HepG2 (cell line): ENCODE measurements around the gene OXLD1. TPM values are rescaled to one million over a fixed set of nuclear protein-coding genes. Genes with fewer than 3 reads are reported as not detected.

Experiments
- ATAC-seq: fragments of 200-7000 bp; cut with Tn5 transposase; 3 replicates; pipeline ENCODE4 v1.9.1; 2020; ENCODE audit warnings: mild to moderate bottlenecking, moderate library complexity
- BruUV-seq: library from RNA; stranded (reverse); fragments of 400-500 nt; replicated peaks from 2 replicates; lab custom pipeline; 2021; lab: Mats Ljungman, UMichigan
- CTCF ChIA-PET: fragments of 300-600 bp; formaldehyde crosslinking; extraction: SDS; loops from one replicate; lab custom pipeline; 2021; ENCODE audit warnings: low total read pairs, inconsistent platforms, low intra/inter-chr PET ratio; lab: Yijun Ruan, JAX
- POLR2A ChIA-PET: fragments of 350-600 bp; sonication (Branson Sonifier 250); formaldehyde crosslinking; loops from one replicate; lab custom pipeline; 2020; ENCODE audit warnings: antibody characterized with exemption, inconsistent platforms; lab: Yijun Ruan, JAX
- DNase-seq: peaks from one replicate; pipeline ENCODE4 v3.0.0-alpha.2; 2015; ENCODE audit warnings: low spot score
- FAIRE-seq: peaks from 3 replicates; lab custom pipeline; 2011; peaks lifted over from hg19 to GRCh38; lab: Jason Lieb, UNC
- H2AFZ ChIP-seq: one replicate; pipeline ENCODE4 v1.6.1; 2011; ENCODE audit warnings: low read length, inconsistent platforms
- H3K27ac ChIP-seq: fragments of 300-600 bp; 3 replicates; pipeline ENCODE4 v1.8.0; 2011; ENCODE audit warnings: mixed run types, mild to moderate bottlenecking, mixed read lengths, low read length, inconsistent platforms; ENCODE audit not compliant: insufficient read depth; ENCODE audit errors: extremely low read length
- H3K27me3 ChIP-seq, 2 experiments: fragments of 200-600 bp in 1 of 2; 2 replicates in 1 of 2; 3 replicates in 1 of 2; pipeline versions ENCODE4 v1.6.0 to v1.8.0; 2011; ENCODE audit warnings: low read length in 2 of 2, mild to moderate bottlenecking in 2 of 2, moderate library complexity in 2 of 2, inconsistent platforms in 1 of 2; ENCODE audit not compliant: insufficient read depth in 2 of 2, control insufficient read depth in 1 of 2
- H3K36me3 ChIP-seq, 2 experiments: fragments of 200-600 bp in 1 of 2; replicated peaks in 1 of 2; 2 replicates in 1 of 2; 3 replicates in 1 of 2; pipeline versions ENCODE4 v1.5.1 to v1.8.0; 2011; ENCODE audit warnings: low read length in 2 of 2, inconsistent platforms in 1 of 2; ENCODE audit not compliant: insufficient read depth in 2 of 2, control insufficient read depth in 1 of 2
- H3K4me1 ChIP-seq: 2 replicates; pipeline ENCODE4 v1.5.1; 2012; ENCODE audit warnings: low read length, inconsistent platforms; ENCODE audit not compliant: insufficient read depth
- H3K4me2 ChIP-seq: 2 replicates; pipeline ENCODE4 v1.6.0; 2011; ENCODE audit warnings: low read depth, low read length, inconsistent platforms
- H3K4me3 ChIP-seq, 3 experiments: fragments of 200-600 bp in 1 of 3; sonication (generic), shearing (Covaris generic) in 1 of 3; replicated peaks in 1 of 3; 2 replicates each; pipeline ENCODE4 v1.5.1; 2011 to 2016; ENCODE audit warnings: low read length in 3 of 3, inconsistent platforms in 2 of 3, low read depth in 2 of 3, mild to moderate bottlenecking in 2 of 3, control low read depth in 1 of 3, mixed read lengths in 1 of 3; ENCODE audit not compliant: insufficient read depth in 1 of 3
- H3K79me2 ChIP-seq: one replicate; pipeline ENCODE4 v1.6.1; 2011; ENCODE audit warnings: low read length, inconsistent platforms; ENCODE audit not compliant: insufficient read depth
- H3K9ac ChIP-seq: 2 replicates; pipeline ENCODE4 v1.6.0; 2011; ENCODE audit warnings: mild to moderate bottlenecking, low read depth, low read length, inconsistent platforms; ENCODE audit not compliant: insufficient read depth
- H3K9me3 ChIP-seq: 2 replicates; pipeline ENCODE4 v1.5.1; 2012; ENCODE audit warnings: mild to moderate bottlenecking, low read length
- H4K20me1 ChIP-seq: 2 replicates; pipeline ENCODE4 v1.6.0; 2011; ENCODE audit warnings: inconsistent platforms, mild to moderate bottlenecking, low read length, moderate library complexity; ENCODE audit not compliant: insufficient read depth
- ATF5 ChIP-seq: sonication (generic); formaldehyde crosslinking; IDR thresholded peaks from 2 replicates; pipeline ENCODE4 v1.4.0; 2020; ENCODE audit warnings: mild to moderate bottlenecking, low read depth, missing genetic modification reagents
- CEBPZ ChIP-seq: IDR thresholded peaks from 2 replicates; pipeline ENCODE4 v1.6.1; 2012; ENCODE audit warnings: low read length, improper control_type of control experiment
- DMAP1 ChIP-seq: IDR thresholded peaks from 2 replicates; pipeline ENCODE4 v1.6.1; 2016
- ETV6 ChIP-seq: sonication (generic); formaldehyde crosslinking; conservative IDR thresholded peaks from 2 replicates; pipeline ENCODE4 v1.4.0; 2020; ENCODE audit warnings: missing genetic modification reagents
- HMG20B ChIP-seq: conservative IDR thresholded peaks from 2 replicates; pipeline ENCODE4 v1.6.1; 2016; ENCODE audit warnings: missing genetic modification reagents, missing compliant biosample characterization
- HNRNPUL1 ChIP-seq: fragments of 200-400 bp; formaldehyde crosslinking; IDR thresholded peaks from 2 replicates; pipeline ENCODE4 v1.6.1; 2017; ENCODE audit warnings: low read depth, mild to moderate bottlenecking, low read length, moderate library complexity
- HOXA9 ChIP-seq: sonication (generic); formaldehyde crosslinking; IDR thresholded peaks from 2 replicates; pipeline ENCODE4 v1.8.1; 2022; ENCODE audit warnings: missing genetic modification reagents, mild to moderate bottlenecking, moderate library complexity, borderline replicate concordance
- KLF6 ChIP-seq: IDR thresholded peaks from 2 replicates; pipeline ENCODE4 v1.8.0; 2016; ENCODE audit warnings: missing biosample characterization, missing genetic modification reagents
- MIER2 ChIP-seq: IDR thresholded peaks from 2 replicates; pipeline ENCODE4 v1.6.1; 2016; ENCODE audit warnings: missing biosample characterization, missing genetic modification reagents
- MYC ChIP-seq: sonication (generic); formaldehyde crosslinking; IDR thresholded peaks from 2 replicates; pipeline ENCODE4 v1.9.0; 2021; ENCODE audit warnings: missing genetic modification reagents, borderline replicate concordance
- POLR2G ChIP-seq: fragments of 200-400 bp; formaldehyde crosslinking; IDR thresholded peaks from 2 replicates; pipeline ENCODE4 v1.6.1; 2018; ENCODE audit warnings: mild to moderate bottlenecking, low read depth, low read length, moderate library complexity
- SIX1 ChIP-seq: sonication (generic); formaldehyde crosslinking; IDR thresholded peaks from 2 replicates; pipeline ENCODE4 v1.4.0; 2020; ENCODE audit warnings: missing genetic modification reagents, borderline replicate concordance
- STAG1 ChIP-seq: sonication (generic); formaldehyde crosslinking; IDR thresholded peaks from 2 replicates; pipeline ENCODE4 v1.4.0; 2020; ENCODE audit warnings: missing genetic modification reagents
- ZBTB2 ChIP-seq: sonication (generic); formaldehyde crosslinking; IDR thresholded peaks from 2 replicates; pipeline ENCODE4 v1.8.0; 2022; ENCODE audit warnings: low read depth, missing genetic modification reagents
- ZNF549 ChIP-seq: sonication (generic); formaldehyde crosslinking; IDR thresholded peaks from 2 replicates; pipeline ENCODE4 v1.5.0; 2020; ENCODE audit warnings: missing genetic modification reagents
- ZNF878 ChIP-seq: sonication (generic); formaldehyde crosslinking; IDR thresholded peaks from 2 replicates; pipeline ENCODE4 v1.8.1; 2023; ENCODE audit warnings: mild to moderate bottlenecking, missing genetic modification reagents, moderate library complexity
- ZSCAN22 ChIP-seq: sonication (generic); formaldehyde crosslinking; IDR thresholded peaks from 2 replicates; pipeline ENCODE4 v1.4.0; 2020; ENCODE audit warnings: mild to moderate bottlenecking, missing genetic modification reagents
- ZZZ3 ChIP-seq: sonication (generic); formaldehyde crosslinking; IDR thresholded peaks from 2 replicates; pipeline ENCODE4 v1.4.0; 2020; ENCODE audit warnings: missing genetic modification reagents, mild to moderate bottlenecking, borderline replicate concordance
- WGBS: methylation state at CpG from one replicate; pipeline ENCODE4 v1.1.6; 2017; ENCODE audit warnings: low lambda C conversion rate; 5-methylcytosine and 5-hydroxymethylcytosine counted together
- in situ Hi-C: cut with HindIII; loops from 2 replicates; pipeline ENCODE4 v1.10.0; 2017; ENCODE audit warnings: low pct_unique_long_range_greater_than_20kb; ENCODE audit not compliant: extremely low pct_ligation_motif_present
- intact Hi-C: fragments of 100-400 bp; cut with micrococcal nuclease; formaldehyde crosslinking; loops from one replicate; pipeline ENCODE4 v1.10.0; 2022; ENCODE audit not compliant: unreplicated experiment
- polyA plus RNA-seq, 8 experiments: library from polyadenylated mRNA; depleted of rRNA in 3 of 8; stranded (reverse) in 7 of 8; unstranded in 1 of 8; fragments of >200 nt; fragmentation: Illumina TruSeq in 4 of 8; extraction: Trizol in 4 of 8; gene quantifications; 2 replicates each; pipeline versions ENCODE4 v1.2.1 to v1.2.3, GENCODE V29; 2011 to 2016; ENCODE audit warnings: low read depth in 4 of 8, missing spikeins in 1 of 8, mixed read lengths in 1 of 8; ENCODE audit not compliant: insufficient read depth in 1 of 8
- total RNA-seq, 5 experiments: library from RNA; depleted of rRNA; stranded (reverse); fragments of >200 nt; fragmentation: Illumina TruSeq; extraction: Trizol; gene quantifications; 2 replicates each; pipeline ENCODE4 v1.2.3, GENCODE V29; 2016; ENCODE audit warnings: low read depth in 1 of 5
- TF ChIP-seq, protein P1 (sequence below): sonication (generic); formaldehyde crosslinking; IDR thresholded peaks from 2 replicates; pipeline ENCODE4 v1.5.1; 2020; ENCODE audit warnings: missing genetic modification reagents, mild to moderate bottlenecking, borderline replicate concordance

Gene OXLD1
- total and polyA plus RNA-seq, 2 of the 13 experiments (the other 11 are each of a cell fraction or from before 2014, with no cell fraction given), result 27.1 to 37.5 TPM

DNA sequence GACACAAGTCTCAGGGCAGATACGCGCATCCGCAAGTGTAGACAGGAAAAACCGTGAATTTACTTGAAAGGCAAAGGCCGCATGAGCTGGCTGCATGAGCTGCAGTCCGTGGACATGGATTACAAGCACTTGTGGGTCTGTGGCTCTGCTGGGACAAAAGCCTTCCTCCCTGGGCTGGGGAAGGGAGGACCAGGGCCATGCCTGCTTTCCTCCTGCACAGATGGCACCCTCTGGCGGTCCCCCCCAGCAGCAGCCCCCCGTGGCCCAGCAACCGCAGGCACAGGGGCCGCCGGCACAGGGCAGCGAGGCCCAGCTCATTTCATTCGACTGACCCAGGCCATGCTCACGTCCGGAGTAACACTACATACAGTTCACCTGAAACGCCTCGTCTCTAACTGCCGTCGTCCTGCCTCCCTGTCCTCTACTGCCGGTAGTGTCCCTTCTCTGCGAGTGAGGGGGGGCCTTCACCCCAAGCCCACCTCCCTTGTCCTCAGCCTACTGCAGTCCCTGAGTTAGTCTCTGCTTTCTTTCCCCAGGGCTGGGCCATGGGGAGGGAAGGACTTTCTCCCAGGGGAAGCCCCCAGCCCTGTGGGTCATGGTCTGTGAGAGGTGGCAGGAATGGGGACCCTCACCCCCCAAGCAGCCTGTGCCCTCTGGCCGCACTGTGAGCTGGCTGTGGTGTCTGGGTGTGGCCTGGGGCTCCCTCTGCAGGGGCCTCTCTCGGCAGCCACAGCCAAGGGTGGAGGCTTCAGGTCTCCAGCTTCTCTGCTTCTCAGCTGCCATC is 35.1 kb upstream of the OXLD1 start:
- no peaks in the 10 kb centered on the region; a peak in 1 of 5 replicates for H3K27me3 ChIP-seq
- H3K9me3 ChIP-seq, result no peaks in the 10 kb centered on the region
- 71% methylated on average over 23 of the region's 23 CpGs for WGBS
- peak overlapping the region; percentile 93 for H3K27ac ChIP-seq
- ATAC-seq (peak; percentile 51), FAIRE-seq (peak; percentile 15), DNase-seq (no peak)
- peak overlapping the region; percentile 99 for H3K9ac ChIP-seq
- peak overlapping the region; percentile 91 for H3K4me2 ChIP-seq
- H4K20me1 ChIP-seq, result peaks cover 15% of the 10 kb centered on the region
- H3K4me1 ChIP-seq, result peaks cover 33% of the 10 kb centered on the region
- in situ Hi-C loops, result no loop called here
- ChIA-PET POLR2A (interaction anchor here (0.7 to 4.9 kb wide), 13 partner anchors 12 to 405 kb away, joined by 3 to 143 read pairs (median 13); partner anchors contain the start of genes ARL16, CCDC137, HGS and MCRIP1), CTCF (no interaction called here)
- peaks cover 30 to 50% of the 10 kb centered on the region in 2 experiments for H3K36me3 ChIP-seq
- no peak overlapping the region for H2AFZ ChIP-seq
- peaks cover 58% of the 10 kb centered on the region for H3K79me2 ChIP-seq
- intact Hi-C loops, result loop anchor here (5.0 kb wide), 1 partner anchor 34 kb away; the partner anchor contains the start of genes CCDC137 and OXLD1
- no TSS peak for BruUV-seq
- peak overlapping the region; percentile 92 to 93 (median 92) for H3K4me3 ChIP-seq
- TF ChIP-seq HOXA9 (CRISPR knock-in tag) (no peak), ZZZ3 (no peak), ZSCAN22 (CRISPR knock-in tag) (no peak), ZBTB2 (CRISPR knock-in tag) (no peak), POLR2G (0 out of 2 replicates have a peak, but pooled peaks have one; percentile 36), ZNF878 (CRISPR knock-in tag) (no peak), ETV6 (CRISPR knock-in tag) (no peak), HMG20B (CRISPR knock-in tag) (no peak), DMAP1 (no peak), SIX1 (no peak), ATF5 (no peak), STAG1 (CRISPR knock-in tag) (peak; percentile 22), ZNF549 (CRISPR knock-in tag) (no peak), HNRNPUL1 (no peak), MIER2 (CRISPR knock-in tag) (no peak), MYC (CRISPR knock-in tag) (peak; percentile 40; the same call in 1 of the 2 replicates), CEBPZ (no peak), KLF6 (CRISPR knock-in tag) (no peak)
- TF ChIP-seq, protein P1, sequence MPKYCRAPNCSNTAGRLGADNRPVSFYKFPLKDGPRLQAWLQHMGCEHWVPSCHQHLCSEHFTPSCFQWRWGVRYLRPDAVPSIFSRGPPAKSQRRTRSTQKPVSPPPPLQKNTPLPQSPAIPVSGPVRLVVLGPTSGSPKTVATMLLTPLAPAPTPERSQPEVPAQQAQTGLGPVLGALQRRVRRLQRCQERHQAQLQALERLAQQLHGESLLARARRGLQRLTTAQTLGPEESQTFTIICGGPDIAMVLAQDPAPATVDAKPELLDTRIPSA (CRISPR knock-in tag), result no peak
